ENCODE results near the gene YAP1.

YAP1 gene

GRCh38 chr11:102111787-102112508 is 1.7 kb downstream of the YAP1 start:
- no peaks in the 10 kb centered on the region for H3K36me3 ChIP-seq (ENCODE audit: control insufficient read depth in 2 of 2, insufficient read depth in 1 of 2, low read length in 2 of 2)
- H3K27ac ChIP-seq (ENCODE audit: extremely low read depth, low read depth, low read length): peak overlapping the region; percentile 85
- H3K9me3 ChIP-seq (ENCODE audit: control insufficient read depth, insufficient read depth, low read depth, low read length): no peaks in the 10 kb centered on the region
- H3K4me1 ChIP-seq (ENCODE audit: control insufficient read depth, insufficient read depth, low read length): peaks cover 10% of the 10 kb centered on the region; the same call in 1 of the 2 replicates
- CTCF ChIA-PET: interaction anchor here (0.9 kb wide), 1 partner anchor 157 kb away, joined by 3 read pairs; no protein-coding TSS in a partner anchor
- POLR2A ChIA-PET: interaction anchor here (0.9 to 1.0 kb wide), 2 partner anchors 8 to 157 kb away, joined by 3 to 6 read pairs; no protein-coding TSS in a partner anchor
- H3K4me3 ChIP-seq (ENCODE audit: low read depth, low read length): peak overlapping the region; percentile 97
- TF ChIP-seq OSR2 (tag by site-specific recombination; IDR thresholded peaks at IDR 0.05): no peak
- no peak for TF ChIP-seq ZNF221 (tag by site-specific recombination; IDR thresholded peaks at IDR 0.05; ENCODE audit: borderline replicate concordance)
- TF ChIP-seq ZNF133 (tag by site-specific recombination; IDR thresholded peaks at IDR 0.05): no peak
- no peak for TF ChIP-seq ZBTB7A (tag by site-specific recombination; IDR thresholded peaks at IDR 0.05; ENCODE audit: low read depth)
- no peak for TF ChIP-seq ZNF280D (tag by site-specific recombination; IDR thresholded peaks at IDR 0.05)
- no peak for TF ChIP-seq ZNF48 (tag by site-specific recombination; IDR thresholded peaks at IDR 0.05)
- TF ChIP-seq YY2 (tag by site-specific recombination; IDR thresholded peaks at IDR 0.05): no peak
- TF ChIP-seq ZFP37 (tag by site-specific recombination; IDR thresholded peaks at IDR 0.05): no peak
- no peak for TF ChIP-seq ZNF175 (tag by site-specific recombination; IDR thresholded peaks at IDR 0.05)
- TF ChIP-seq ZNF660 (tag by site-specific recombination; IDR thresholded peaks at IDR 0.05): 0 out of 2 replicates have a peak, but pooled peaks have one; percentile 20
- TF ChIP-seq PRDM4 (tag by site-specific recombination; IDR thresholded peaks at IDR 0.05): no peak
- no peak for TF ChIP-seq ZNF211 (tag by site-specific recombination; IDR thresholded peaks at IDR 0.05; ENCODE audit: low read depth)
- peak; percentile 20; the same call in 1 of the 2 replicates for TF ChIP-seq ZXDB (tag by site-specific recombination; IDR thresholded peaks at IDR 0.05)
- no peak for TF ChIP-seq ZFHX2 (tag by site-specific recombination; conservative IDR thresholded peaks at IDR 0.05)
- no peak for TF ChIP-seq AEBP2 (tag by site-specific recombination; IDR thresholded peaks at IDR 0.05; ENCODE audit: borderline replicate concordance)
- TF ChIP-seq ZNF394 (tag by site-specific recombination; IDR thresholded peaks at IDR 0.05; ENCODE audit: borderline replicate concordance): no peak
- TF ChIP-seq ZNF514 (tag by site-specific recombination; IDR thresholded peaks at IDR 0.05): no peak
- TF ChIP-seq SP7 (tag by site-specific recombination; IDR thresholded peaks at IDR 0.05): peak; percentile 62; the same call in 1 of the 2 replicates
- no peak for TF ChIP-seq ZNF521 (tag by site-specific recombination; IDR thresholded peaks at IDR 0.05)
- TF ChIP-seq IKZF3 (tag by site-specific recombination; IDR thresholded peaks at IDR 0.05): peak; percentile 11; the same call in 1 of the 2 replicates
- TF ChIP-seq ZNF664 (tag by site-specific recombination; IDR thresholded peaks at IDR 0.05): no peak
- TF ChIP-seq ZSCAN4 (tag by site-specific recombination; IDR thresholded peaks at IDR 0.05): peak; percentile 7; the same call in 1 of the 2 replicates
- peak; percentile 81 for TF ChIP-seq ZNF362 (tag by site-specific recombination; IDR thresholded peaks at IDR 0.05)
- no peak for TF ChIP-seq ZNF24 (tag by site-specific recombination; IDR thresholded peaks at IDR 0.05)
- no peak for TF ChIP-seq SP2 (tag by site-specific recombination; IDR thresholded peaks at IDR 0.05)
- no peak for TF ChIP-seq ZNF548 (tag by site-specific recombination; IDR thresholded peaks at IDR 0.05)
- TF ChIP-seq ZNF555 (tag by site-specific recombination; conservative IDR thresholded peaks at IDR 0.05): no peak
- no peak for TF ChIP-seq ZNF302 (tag by site-specific recombination; IDR thresholded peaks at IDR 0.05; ENCODE audit: low read depth)
- TF ChIP-seq ZNF157 (tag by site-specific recombination; IDR thresholded peaks at IDR 0.05): no peak
- TF ChIP-seq ZNF626 (tag by site-specific recombination; IDR thresholded peaks at IDR 0.05): no peak

Data from HEK293 (cell line).